HG03460 (cell line): ENCODE measurements around the gene CERKL.

Source experiments
- ATAC-seq: cut with Tn5 transposase; IDR thresholded peaks from one replicate; pipeline ENCODE4 v1.9.1; 2021; ENCODE audit not compliant: unreplicated experiment

CERKL gene

DNA sequence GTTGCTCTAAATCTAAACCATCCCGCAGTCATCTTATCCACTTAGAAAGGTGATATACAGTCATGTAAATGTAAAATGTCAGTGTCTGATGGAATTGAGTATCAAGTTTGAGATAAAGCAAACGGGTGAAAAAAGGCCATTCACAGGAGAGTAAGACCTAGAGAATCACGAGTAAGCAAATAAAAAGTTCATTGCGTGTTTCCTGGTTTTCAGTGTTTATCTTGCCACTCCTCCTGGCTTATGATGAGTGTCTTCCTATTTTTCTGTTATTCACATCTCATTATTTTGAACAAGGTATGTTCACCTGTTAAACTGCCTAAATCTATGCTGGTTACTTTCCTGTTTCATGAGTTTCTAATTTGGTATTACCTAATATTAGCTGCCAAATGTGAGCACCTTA lies 130.9 kb downstream of the CERKL start:
- ATAC-seq = no peak

DNA sequence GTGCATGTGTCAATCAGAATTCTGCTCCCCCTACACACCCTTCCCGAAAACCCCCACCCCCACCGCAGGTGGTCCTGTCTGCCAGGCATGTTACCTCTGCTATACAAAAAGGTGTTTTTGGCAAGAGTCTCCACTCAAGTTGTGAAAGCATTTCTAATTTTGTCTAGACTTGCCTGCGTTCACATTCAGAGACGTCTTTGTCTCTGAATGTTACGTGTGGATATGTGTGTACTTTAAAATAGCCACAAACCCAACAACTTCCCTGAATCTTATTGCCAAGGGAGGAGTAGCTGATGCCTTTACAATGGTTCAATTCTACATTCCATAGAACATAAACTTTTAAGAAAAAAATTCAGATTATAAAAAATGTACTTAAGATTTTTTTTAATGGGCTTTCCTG lies 133.1 kb downstream of the CERKL start:
- ATAC-seq = no peak

DNA sequence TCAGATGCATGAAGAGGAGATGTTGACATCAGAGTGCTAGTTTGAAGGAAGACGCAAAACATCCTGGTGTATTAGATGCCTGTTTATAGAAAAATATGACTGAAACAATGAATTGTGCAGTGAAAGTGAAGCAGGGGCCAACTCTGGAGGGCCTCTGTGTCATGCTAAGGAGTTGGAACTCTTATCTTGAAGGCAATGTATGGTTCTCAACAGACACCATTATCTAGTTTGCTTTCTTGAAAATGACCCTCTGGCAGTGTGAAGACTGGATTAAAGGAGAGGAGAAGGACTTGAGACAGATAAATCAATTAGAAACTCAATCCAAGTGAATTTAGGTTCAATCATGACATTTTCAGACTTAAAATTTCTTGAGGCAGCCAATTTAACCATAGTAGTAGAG lies 136.7 kb downstream of the CERKL start:
- ATAC-seq = no peak

DNA sequence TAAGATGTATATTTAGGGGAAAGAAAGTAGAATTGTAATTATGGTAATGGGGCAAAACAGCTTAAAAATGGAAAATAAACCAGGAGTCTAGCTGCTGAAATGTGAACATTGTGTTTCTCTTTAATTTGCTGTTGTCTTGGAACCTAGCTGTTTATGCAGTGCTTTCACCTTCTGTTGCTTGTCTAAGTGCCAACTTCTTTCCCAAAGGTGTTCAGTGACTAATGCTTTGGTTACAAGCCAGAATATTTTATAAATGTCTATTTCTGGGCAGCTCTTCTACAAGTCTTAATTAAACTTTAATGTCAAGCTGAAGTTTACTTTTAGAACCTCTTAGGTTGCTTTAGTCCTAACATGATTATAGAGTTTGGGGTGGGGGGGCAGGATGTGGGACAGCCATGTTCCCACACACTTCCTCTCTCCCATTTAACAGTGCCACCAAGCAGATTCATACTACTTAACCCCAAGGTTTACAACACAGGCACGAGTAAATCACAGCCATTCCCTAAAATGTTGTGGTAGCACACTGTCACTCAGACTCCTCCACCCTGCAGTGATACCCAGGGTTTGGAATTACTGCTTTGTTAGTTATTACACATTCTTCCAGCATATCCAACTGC lies 139.1 kb downstream of the CERKL start:
- no peak for ATAC-seq

DNA sequence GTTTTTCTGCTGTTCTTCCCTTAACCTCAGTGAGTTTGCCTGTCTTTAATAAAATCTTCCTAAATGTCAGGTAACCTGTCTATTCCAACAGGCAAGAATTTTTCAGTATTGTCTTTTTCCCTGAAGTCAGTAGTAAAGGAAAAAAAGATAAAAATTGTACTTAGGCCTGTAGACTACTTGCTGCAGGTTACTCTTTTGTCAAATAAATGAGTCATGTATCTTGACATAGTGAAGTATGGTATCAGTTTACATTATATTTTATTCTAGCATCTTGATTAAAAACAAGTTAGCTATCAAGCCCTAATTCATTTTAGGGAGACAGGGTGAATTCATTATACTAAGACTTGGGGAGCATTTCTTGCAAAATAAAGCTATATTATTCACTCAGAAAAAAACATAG lies 139.9 kb downstream of the CERKL start:
- no peak for ATAC-seq

DNA sequence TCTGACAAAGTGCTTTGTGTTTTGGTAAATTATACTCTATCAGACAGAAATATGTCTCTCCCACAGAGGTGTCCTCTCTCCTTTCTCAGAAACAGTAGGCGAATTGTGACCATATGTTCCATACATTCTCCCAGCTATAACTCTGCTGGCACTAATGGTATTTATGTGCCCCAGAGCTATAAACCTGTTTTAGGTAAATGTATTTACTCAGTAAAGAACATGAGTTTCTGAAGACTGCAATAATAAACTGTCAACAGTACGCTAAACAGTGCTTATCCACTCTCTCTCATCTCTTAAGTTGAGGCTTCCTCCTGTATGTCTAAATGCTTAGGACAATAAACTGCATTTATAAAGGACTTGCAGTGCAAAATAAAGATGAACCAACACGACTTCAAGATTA lies 141.2 kb downstream of the CERKL start:
- no peak for ATAC-seq

DNA sequence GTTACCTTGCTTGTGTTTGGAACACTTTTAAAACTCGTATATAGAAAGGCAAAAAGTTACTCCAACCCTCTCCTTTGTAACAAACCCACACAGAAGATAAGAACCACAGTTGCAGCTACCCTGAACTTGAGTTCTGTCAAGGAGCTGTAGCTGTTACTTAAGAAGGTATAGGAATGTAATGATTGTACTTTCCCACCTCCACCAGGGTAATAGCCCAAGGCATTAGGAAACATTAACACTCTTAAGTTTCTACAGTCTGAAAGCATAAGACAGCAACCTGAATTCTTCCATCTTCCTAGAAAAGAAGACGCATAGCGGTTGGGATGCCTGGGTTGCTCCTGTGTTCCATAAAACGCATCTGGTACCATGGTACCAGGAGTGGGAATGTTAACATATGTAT lies 156.7 kb downstream of the CERKL start:
- ATAC-seq = no peak

DNA sequence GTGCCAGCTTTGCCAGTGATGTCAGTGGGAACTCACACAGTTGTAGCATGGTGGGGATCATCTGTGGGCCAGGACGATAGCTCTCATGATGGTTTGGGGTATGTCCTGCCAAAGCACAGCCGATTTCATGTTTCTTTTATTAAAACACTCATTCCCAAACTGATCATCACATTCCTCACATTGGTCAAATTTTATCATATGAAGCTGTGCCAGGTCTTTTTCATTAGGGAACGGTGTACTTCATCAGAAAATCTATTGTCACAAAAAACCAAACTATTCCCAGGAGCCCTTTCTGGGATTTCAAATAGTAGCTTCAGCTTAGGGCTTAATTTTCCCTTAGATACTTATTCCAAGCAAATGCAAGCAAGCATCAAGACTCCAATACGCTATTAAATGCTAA lies 157.7 kb downstream of the CERKL start:
- ATAC-seq = no peak
